Muscle layer of duodenum (tissue), 2 donors: ENCODE data around the gene GRB7.
"Not testable (repeated sequence)": the region's sequence is repeated elsewhere in the genome, so short reads cannot be mapped to it uniquely, and the experiment has no call there.

Experiments
- H3K27ac ChIP-seq: one replicate; pipeline ENCODE4 v1.7.0; 2013; ENCODE audit warnings: mild to moderate bottlenecking, low read length
- H3K27me3 ChIP-seq: one replicate; pipeline ENCODE4 v1.7.0; 2013; ENCODE audit warnings: low read depth, mild to moderate bottlenecking, control low read depth, low read length
- H3K36me3 ChIP-seq, 2 donors: one replicate each; pipeline ENCODE4 v1.7.0; 2013; ENCODE audit warnings: low read length in 2 of 2, control low read depth in 1 of 2, mild to moderate bottlenecking in 1 of 2; ENCODE audit not compliant: insufficient read depth in 2 of 2, control insufficient read depth in 1 of 2
- H3K4me1 ChIP-seq, 2 donors: one replicate each; pipeline ENCODE4 v1.7.0; 2013; ENCODE audit warnings: low read length in 2 of 2, mild to moderate bottlenecking in 2 of 2, control low read depth in 1 of 2, moderate library complexity in 1 of 2; ENCODE audit not compliant: insufficient read depth in 2 of 2, control insufficient read depth in 1 of 2
- H3K4me3 ChIP-seq, 2 donors: one replicate each; pipeline ENCODE4 v1.7.0; 2013; ENCODE audit warnings: low read length in 2 of 2, low read depth in 1 of 2, mild to moderate bottlenecking in 1 of 2
- H3K9me3 ChIP-seq, 2 donors: one replicate each; pipeline ENCODE4 v1.7.0; 2013; ENCODE audit warnings: low read length in 2 of 2, control low read depth in 1 of 2, mild to moderate bottlenecking in 1 of 2; ENCODE audit not compliant: control insufficient read depth in 1 of 2
- donor health status: healthy.

GRB7 gene

DNA sequence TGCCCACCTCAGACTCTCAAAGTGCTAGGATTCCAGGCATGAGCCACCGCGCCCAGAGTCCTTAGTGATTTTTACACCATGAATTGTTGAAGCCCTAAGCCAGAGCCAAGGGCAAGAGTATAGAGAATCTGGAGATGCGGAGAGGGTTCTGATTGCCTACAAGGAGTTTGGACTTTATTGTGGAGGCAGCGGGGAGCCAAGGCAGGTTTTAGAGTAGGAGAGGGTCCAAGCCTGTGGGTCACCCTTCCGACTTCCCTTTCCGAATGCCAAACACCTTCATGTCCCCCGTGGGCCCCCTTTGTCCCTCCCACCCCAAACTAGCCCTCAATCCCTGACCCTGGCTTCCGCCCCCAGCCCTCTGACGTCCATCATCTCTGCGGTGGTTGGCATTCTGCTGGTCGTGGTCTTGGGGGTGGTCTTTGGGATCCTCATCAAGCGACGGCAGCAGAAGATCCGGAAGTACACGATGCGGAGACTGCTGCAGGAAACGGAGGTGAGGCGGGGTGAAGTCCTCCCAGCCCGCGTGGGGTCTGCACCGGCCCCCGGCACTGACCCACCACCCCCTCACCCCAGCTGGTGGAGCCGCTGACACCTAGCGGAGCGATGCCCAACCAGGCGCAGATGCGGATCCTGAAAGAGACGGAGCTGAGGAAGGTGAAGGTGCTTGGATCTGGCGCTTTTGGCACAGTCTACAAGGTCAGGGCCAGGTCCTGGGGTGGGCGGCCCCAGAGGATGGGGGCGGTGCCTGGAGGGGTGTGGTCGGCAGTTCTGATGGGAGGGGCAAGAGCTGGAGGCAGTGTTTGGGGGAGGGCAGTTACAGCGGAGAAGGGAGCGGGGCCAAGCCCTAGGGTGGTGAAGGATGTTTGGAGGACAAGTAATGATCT is 14.5 kb upstream of the GRB7 start:
- H3K27ac ChIP-seq, result no peak overlapping the region
- no peaks in the 10 kb centered on the region for H3K4me1 ChIP-seq
- H3K36me3 ChIP-seq, result peaks cover 26 to 51% of the 10 kb centered on the region in 2 donors
- H3K9me3 ChIP-seq, result no peaks in the 10 kb centered on the region
- no peaks in the 10 kb centered on the region for H3K27me3 ChIP-seq
- no peak overlapping the region for H3K4me3 ChIP-seq

DNA sequence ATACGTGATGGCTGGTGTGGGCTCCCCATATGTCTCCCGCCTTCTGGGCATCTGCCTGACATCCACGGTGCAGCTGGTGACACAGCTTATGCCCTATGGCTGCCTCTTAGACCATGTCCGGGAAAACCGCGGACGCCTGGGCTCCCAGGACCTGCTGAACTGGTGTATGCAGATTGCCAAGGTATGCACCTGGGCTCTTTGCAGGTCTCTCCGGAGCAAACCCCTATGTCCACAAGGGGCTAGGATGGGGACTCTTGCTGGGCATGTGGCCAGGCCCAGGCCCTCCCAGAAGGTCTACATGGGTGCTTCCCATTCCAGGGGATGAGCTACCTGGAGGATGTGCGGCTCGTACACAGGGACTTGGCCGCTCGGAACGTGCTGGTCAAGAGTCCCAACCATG is 13.0 kb upstream of the GRB7 start:
- no peaks in the 10 kb centered on the region for H3K27me3 ChIP-seq
- peaks cover 0 to 6% of the 10 kb centered on the region in 2 donors for H3K4me1 ChIP-seq
- H3K27ac ChIP-seq, result no peak overlapping the region
- peaks cover 29 to 40% of the 10 kb centered on the region in 2 donors for H3K36me3 ChIP-seq
- no peaks in the 10 kb centered on the region for H3K9me3 ChIP-seq
- H3K4me3 ChIP-seq, result no peak overlapping the region

DNA sequence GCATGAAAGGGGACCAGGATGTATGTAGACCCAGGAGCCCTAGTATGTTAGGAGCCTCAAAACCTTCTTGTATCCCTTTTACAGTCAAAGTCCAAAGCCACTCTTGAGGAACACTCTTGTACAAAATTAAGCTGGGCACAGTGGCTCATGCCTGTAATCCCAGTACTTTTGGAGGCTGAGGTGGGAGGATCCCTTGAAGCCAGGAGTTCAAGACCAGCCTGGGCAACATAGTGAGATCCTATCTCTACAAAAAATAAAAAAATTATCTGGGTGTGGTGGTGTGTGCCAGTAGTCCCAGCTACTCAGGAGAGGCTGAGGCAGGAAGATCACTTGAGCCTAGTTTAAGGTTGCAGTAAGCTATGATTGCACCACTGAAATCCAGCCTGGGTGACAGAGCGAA is 11.8 kb upstream of the GRB7 start:
- H3K4me1 ChIP-seq, H3K9me3 ChIP-seq, H3K27me3 ChIP-seq, H3K27ac ChIP-seq, H3K4me3 ChIP-seq: not testable (repeated sequence)
- peaks cover 22 to 31% of the 10 kb centered on the region in 2 donors for H3K36me3 ChIP-seq

GRCh38 chr17:39726617-39727016 is 11.1 kb upstream of the GRB7 start:
- Histone ChIP-seq H3K4me1 (peaks cover 0 to 8% of the 10 kb centered on the region in 2 donors), H3K36me3 (peaks cover 22 to 31% of the 10 kb centered on the region in 2 donors), H3K4me3 (no peak overlapping the region), H3K9me3 (no peaks in the 10 kb centered on the region), H3K27me3 (no peaks in the 10 kb centered on the region), H3K27ac (no peak overlapping the region)

DNA sequence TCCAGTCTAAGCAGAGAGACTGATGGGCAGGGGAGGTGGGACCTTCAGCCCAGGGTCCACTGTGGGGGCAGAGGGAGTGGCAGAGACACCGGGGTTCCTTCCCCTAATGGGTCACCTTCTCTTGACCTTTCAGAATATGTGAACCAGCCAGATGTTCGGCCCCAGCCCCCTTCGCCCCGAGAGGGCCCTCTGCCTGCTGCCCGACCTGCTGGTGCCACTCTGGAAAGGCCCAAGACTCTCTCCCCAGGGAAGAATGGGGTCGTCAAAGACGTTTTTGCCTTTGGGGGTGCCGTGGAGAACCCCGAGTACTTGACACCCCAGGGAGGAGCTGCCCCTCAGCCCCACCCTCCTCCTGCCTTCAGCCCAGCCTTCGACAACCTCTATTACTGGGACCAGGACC is 10.2 kb upstream of the GRB7 start:
- Histone ChIP-seq H3K4me3 (no peak overlapping the region), H3K27ac (no peak overlapping the region), H3K9me3 (no peaks in the 10 kb centered on the region), H3K4me1 (peaks cover 0 to 8% of the 10 kb centered on the region in 2 donors), H3K27me3 (no peaks in the 10 kb centered on the region), H3K36me3 (peaks cover 22 to 31% of the 10 kb centered on the region in 2 donors)

DNA sequence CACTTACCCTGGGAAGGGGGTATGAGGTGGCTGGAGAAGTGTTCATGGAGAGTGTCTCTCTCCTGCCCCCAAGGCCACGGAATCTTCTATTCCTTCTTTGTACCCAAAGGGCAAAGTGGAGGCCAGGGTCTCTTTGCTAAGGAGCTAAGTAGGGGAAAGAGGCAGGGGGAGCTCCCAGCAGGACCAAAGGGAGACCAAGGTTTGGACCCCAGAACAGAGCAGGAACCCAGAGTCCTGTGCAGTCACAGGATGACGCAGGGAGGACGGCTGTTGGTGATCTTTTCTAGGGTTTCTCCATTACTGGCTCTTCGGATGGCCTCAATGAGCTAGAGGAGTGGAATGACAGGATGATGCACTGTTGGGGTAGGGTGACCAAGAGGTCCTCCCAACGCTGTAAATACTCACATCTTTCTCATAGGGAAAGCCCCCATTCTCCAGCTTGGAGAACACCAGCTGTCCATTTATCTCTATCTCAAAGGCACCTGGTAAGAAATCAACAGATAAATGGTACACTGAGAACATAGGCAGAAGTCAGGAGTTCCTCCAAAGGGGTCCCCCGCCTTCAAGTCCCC is 8.4 kb upstream of the GRB7 start:
- Histone ChIP-seq H3K4me1 (peaks cover 0 to 8% of the 10 kb centered on the region in 2 donors), H3K27me3 (no peaks in the 10 kb centered on the region), H3K27ac (peak overlapping the region; percentile 83), H3K4me3 (peak overlapping the region; percentile 73 to 91), H3K9me3 (no peaks in the 10 kb centered on the region), H3K36me3 (peaks cover 22 to 24% of the 10 kb centered on the region in 2 donors)

GRCh38 chr17:39730095-39730921 is 7.4 kb upstream of the GRB7 start, which contains the start of gene MIEN1:
Gene MIEN1 (minus strand): TSS chr17:39730532. CDS start chr17:39730495, 37 bp downstream.
- H3K9me3 ChIP-seq, result no peaks in the 10 kb centered on the region

GRCh38 chr17:39732586-39732985 is 5.2 kb upstream of the GRB7 start:
- Histone ChIP-seq H3K9me3 (no peaks in the 10 kb centered on the region), H3K4me1 (peaks cover 0 to 8% of the 10 kb centered on the region in 2 donors), H3K27me3 (no peaks in the 10 kb centered on the region), H3K27ac (no peak overlapping the region), H3K36me3 (peaks cover 6 to 16% of the 10 kb centered on the region in 2 donors), H3K4me3 (no peak overlapping the region)

More at GRCh38 chr17:39730095-39730921, 7.4 kb upstream of the GRB7 start, which contains the start of gene MIEN1:
- H3K27me3 ChIP-seq, result no peaks in the 10 kb centered on the region
- peaks cover 17 to 22% of the 10 kb centered on the region in 2 donors for H3K36me3 ChIP-seq
- H3K27ac ChIP-seq, result peak within 1 kb of the TSS; percentile 83
- H3K4me1 ChIP-seq, result peaks cover 0 to 8% of the 10 kb centered on the region in 2 donors
- H3K4me3 ChIP-seq, result peak within 1 kb of the TSS; percentile 73 to 91

DNA sequence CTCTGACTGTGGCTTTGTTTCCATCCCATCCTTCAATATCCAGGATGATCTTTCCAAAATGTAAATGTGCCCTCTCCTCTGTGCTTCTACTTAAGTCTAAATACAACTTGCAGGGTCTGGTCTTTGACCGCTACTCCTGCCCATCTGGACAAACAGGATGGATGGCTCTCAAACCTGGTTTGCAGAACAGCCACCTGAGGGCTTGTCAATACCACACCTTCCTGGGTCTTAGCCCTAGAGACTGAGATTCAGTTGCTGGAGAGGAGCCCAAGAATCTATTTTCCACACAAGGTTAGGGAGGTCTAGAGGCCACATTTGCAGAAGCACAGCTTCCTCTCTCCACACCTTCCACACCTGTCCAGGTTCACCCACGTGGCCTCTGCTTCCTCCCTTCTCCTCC is 1.9 kb upstream of the GRB7 start:
- H3K27ac ChIP-seq, result no peak overlapping the region
- peaks cover 0 to 24% of the 10 kb centered on the region in 2 donors for H3K4me1 ChIP-seq
- H3K9me3 ChIP-seq, result no peaks in the 10 kb centered on the region
- no peak overlapping the region for H3K4me3 ChIP-seq
- peaks cover 5% of the 10 kb centered on the region for H3K27me3 ChIP-seq
- no peaks in the 10 kb centered on the region for H3K36me3 ChIP-seq

- Histone ChIP-seq H3K4me1 (peaks cover 0 to 24% of the 10 kb centered on the region in 2 donors), H3K9me3 (no peaks in the 10 kb centered on the region), H3K4me3 (no peak overlapping the region), H3K36me3 (no peaks in the 10 kb centered on the region), H3K27ac (no peak overlapping the region), H3K27me3 (peaks cover 5% of the 10 kb centered on the region)
Measured at GRCh38 chr17:39736319-39737165, 1.2 kb upstream of the GRB7 start.
